GM12878 (cell line): ENCODE results near the gene ELL2. TPM values are rescaled to one million over a fixed set of nuclear protein-coding genes. Genes with fewer than 3 reads are reported as not detected.
A peak's percentile ranks its signal among the peaks of the same experiment; 100 is the strongest.

ENCODE experiments used
- CEBPB ChIP-seq, 2 experiments: fragments of 150-350 bp in 1 of 2; IDR thresholded peaks; 2 replicates each; pipeline ENCODE4 v1.6.1; 2012 to 2014; ENCODE audit warnings: low read depth in 2 of 2, low read length in 2 of 2, borderline replicate concordance in 1 of 2, inconsistent platforms in 1 of 2
- CREM ChIP-seq: IDR thresholded peaks from 2 replicates; pipeline ENCODE4 v1.6.1; 2014; ENCODE audit warnings: antibody characterized with exemption, low read depth
- DPF2 ChIP-seq: fragments of 450-650 bp; IDR thresholded peaks from 2 replicates; pipeline ENCODE4 v1.6.1; 2017; ENCODE audit warnings: mild to moderate bottlenecking
- ETV6 ChIP-seq, 2 experiments: fragments of 450-650 bp in 1 of 2; IDR thresholded peaks in 1 of 2; conservative IDR thresholded peaks in 1 of 2; 2 replicates each; pipeline ENCODE4 v1.6.1; 2014; ENCODE audit warnings: antibody characterized with exemption in 1 of 2, borderline replicate concordance in 1 of 2, low read depth in 1 of 2, mild to moderate bottlenecking in 1 of 2, moderate library complexity in 1 of 2
- IKZF1 ChIP-seq: fragments of 450-650 bp; conservative IDR thresholded peaks from 2 replicates; pipeline ENCODE4 v1.6.1; 2017; ENCODE audit warnings: antibody characterized with exemption, mild to moderate bottlenecking
- IKZF2 ChIP-seq, 2 experiments: fragments of 450-650 bp; IDR thresholded peaks; 2 replicates each; pipeline ENCODE4 v1.6.1; 2017; ENCODE audit warnings: mild to moderate bottlenecking in 2 of 2, moderate library complexity in 2 of 2
- IRF4 ChIP-seq: IDR thresholded peaks from 2 replicates; pipeline ENCODE4 v1.6.1; 2011; ENCODE audit warnings: low read depth, low read length
- JUND ChIP-seq: IDR thresholded peaks from 2 replicates; pipeline ENCODE4 v1.6.1; 2012; ENCODE audit warnings: low read depth, mild to moderate bottlenecking, low read length, improper control_type of control experiment, moderate library complexity
- MTA2 ChIP-seq: fragments of 450-650 bp; IDR thresholded peaks from 2 replicates; pipeline ENCODE4 v1.6.1; 2016; ENCODE audit warnings: low read depth, mild to moderate bottlenecking, moderate library complexity
- MTA3 ChIP-seq: IDR thresholded peaks from 2 replicates; pipeline ENCODE4 v1.6.1; 2012; ENCODE audit warnings: low read length, inconsistent platforms, borderline replicate concordance
- MXI1 ChIP-seq: fragments of 150-350 bp; IDR thresholded peaks from 2 replicates; pipeline ENCODE4 v1.6.1; 2011; ENCODE audit warnings: low read depth, mild to moderate bottlenecking, inconsistent platforms, low read length, improper control_type of control experiment
- NFIC ChIP-seq: IDR thresholded peaks from 2 replicates; pipeline ENCODE4 v1.6.1; 2012; ENCODE audit warnings: low read depth, mild to moderate bottlenecking, inconsistent platforms, low read length, moderate library complexity
- NR2F1 ChIP-seq: fragments of 450-650 bp; conservative IDR thresholded peaks from 2 replicates; pipeline ENCODE4 v1.6.1; 2017; ENCODE audit warnings: mild to moderate bottlenecking
- PAX5 ChIP-seq: IDR thresholded peaks from 2 replicates; pipeline ENCODE4 v1.6.1; 2011; ENCODE audit warnings: low read depth, low read length, borderline replicate concordance
- POLR2AphosphoS2 ChIP-seq: IDR thresholded peaks from 2 replicates; pipeline ENCODE4 v1.6.1; 2011; ENCODE audit warnings: low read depth, mild to moderate bottlenecking, low read length, improper control_type of control experiment, moderate library complexity
- POLR2AphosphoS5 ChIP-seq: IDR thresholded peaks from 2 replicates; pipeline ENCODE4 v1.6.1; 2011; ENCODE audit warnings: mild to moderate bottlenecking, low read length, inconsistent platforms
- RUNX3 ChIP-seq: IDR thresholded peaks from 2 replicates; pipeline ENCODE4 v1.6.1; 2012; ENCODE audit warnings: low read length, inconsistent platforms
- TBL1XR1 ChIP-seq: IDR thresholded peaks from 2 replicates; pipeline ENCODE4 v1.6.1; 2012; ENCODE audit warnings: low read depth, low read length, improper control_type of control experiment
- ZNF24 ChIP-seq: fragments of 450-650 bp; IDR thresholded peaks from 2 replicates; pipeline ENCODE4 v1.6.1; 2017; ENCODE audit warnings: antibody characterized with exemption, mild to moderate bottlenecking
- polyA plus RNA-seq, 11 experiments: library from polyadenylated mRNA; depleted of rRNA in 4 of 11; unstranded in 6 of 11; stranded (reverse) in 5 of 11; fragments of >200 nt; fragmentation: Nextera tagmentation in 4 of 11; fragmentation: Illumina TruSeq in 1 of 11; extraction: Ambion mirVana in 4 of 11; extraction: Trizol in 1 of 11; gene quantifications; 1 replicate in 1 of 11; 2 replicates in 10 of 11; pipeline versions ENCODE4 v1.2.1 to v1.2.3, GENCODE V29; 2011 to 2016; ENCODE audit warnings: inconsistent platforms in 2 of 11, missing spikeins in 2 of 11, low read depth in 1 of 11
- total RNA-seq, 4 experiments: library from RNA; depleted of rRNA in 3 of 4; stranded (reverse); fragments of >200 nt in 3 of 4; fragmentation: Illumina TruSeq in 1 of 4; extraction: Trizol in 1 of 4; gene quantifications; 2 replicates each; pipeline versions ENCODE4 v1.2.1 to v1.2.3, GENCODE V29; 2013 to 2021
- TF ChIP-seq, protein P1 (sequence below): fragments of 450-650 bp; IDR thresholded peaks from 2 replicates; pipeline ENCODE4 v1.6.1; 2017; ENCODE audit warnings: low read depth, mild to moderate bottlenecking, moderate library complexity
- TF ChIP-seq, protein P2 (sequence below): fragments of 450-650 bp; IDR thresholded peaks from 2 replicates; pipeline ENCODE4 v1.6.1; 2017; ENCODE audit warnings: mild to moderate bottlenecking, low read depth, inconsistent platforms; ENCODE audit not compliant: poor library complexity, severe bottlenecking
- TF ChIP-seq, protein P3 (sequence below): fragments of 450-650 bp; IDR thresholded peaks from 2 replicates; pipeline ENCODE4 v1.6.1; 2018; ENCODE audit warnings: mild to moderate bottlenecking, low read depth, moderate library complexity; ENCODE audit not compliant: partially characterized antibody
- TF ChIP-seq, protein P4 (sequence below): IDR thresholded peaks from 2 replicates; pipeline ENCODE4 v1.6.1; 2012; ENCODE audit warnings: low read length, inconsistent platforms

The ELL2 gene
- total and polyA plus RNA-seq, 10 of the 15 experiments (the other 5 are each of a cell fraction or from before 2014, with no cell fraction given): 24.2 to 91.4 (median 57.4) TPM

DNA sequence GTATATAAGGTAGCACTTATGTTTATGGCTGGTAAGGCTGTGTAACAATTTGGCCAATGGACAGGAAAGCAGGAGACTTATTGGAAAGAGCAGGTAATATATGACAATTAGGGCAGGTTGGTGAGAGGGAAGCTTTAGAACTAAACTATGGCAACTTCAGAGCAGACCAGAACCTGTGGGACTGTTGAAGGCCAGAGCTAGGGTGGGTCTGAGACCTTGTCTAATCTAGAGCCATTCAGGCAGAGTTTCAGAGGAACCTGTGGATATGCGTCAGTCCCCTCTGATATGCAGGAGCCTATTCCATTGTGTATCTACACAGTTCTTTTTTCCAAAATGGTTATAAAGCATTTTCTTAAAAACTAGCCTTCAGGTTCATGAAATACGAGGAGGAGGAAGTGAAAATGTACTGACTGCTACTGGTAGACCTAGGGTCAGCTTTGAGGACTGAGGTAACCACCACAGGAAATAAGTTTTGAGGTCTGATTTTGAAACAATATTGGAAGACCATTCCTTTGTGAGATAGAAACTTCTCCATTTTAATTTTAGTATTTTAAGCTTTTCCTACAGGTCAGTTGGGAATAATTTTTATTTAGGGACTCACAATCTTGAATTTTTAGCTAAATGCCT lies 37.6 kb downstream of the ELL2 start (continued):
- TF ChIP-seq, protein P1, sequence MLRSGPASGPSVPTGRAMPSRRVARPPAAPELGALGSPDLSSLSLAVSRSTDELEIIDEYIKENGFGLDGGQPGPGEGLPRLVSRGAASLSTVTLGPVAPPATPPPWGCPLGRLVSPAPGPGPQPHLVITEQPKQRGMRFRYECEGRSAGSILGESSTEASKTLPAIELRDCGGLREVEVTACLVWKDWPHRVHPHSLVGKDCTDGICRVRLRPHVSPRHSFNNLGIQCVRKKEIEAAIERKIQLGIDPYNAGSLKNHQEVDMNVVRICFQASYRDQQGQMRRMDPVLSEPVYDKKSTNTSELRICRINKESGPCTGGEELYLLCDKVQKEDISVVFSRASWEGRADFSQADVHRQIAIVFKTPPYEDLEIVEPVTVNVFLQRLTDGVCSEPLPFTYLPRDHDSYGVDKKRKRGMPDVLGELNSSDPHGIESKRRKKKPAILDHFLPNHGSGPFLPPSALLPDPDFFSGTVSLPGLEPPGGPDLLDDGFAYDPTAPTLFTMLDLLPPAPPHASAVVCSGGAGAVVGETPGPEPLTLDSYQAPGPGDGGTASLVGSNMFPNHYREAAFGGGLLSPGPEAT: peak; percentile 40; the same call in 1 of the 2 replicates
- TF ChIP-seq, protein P2, sequence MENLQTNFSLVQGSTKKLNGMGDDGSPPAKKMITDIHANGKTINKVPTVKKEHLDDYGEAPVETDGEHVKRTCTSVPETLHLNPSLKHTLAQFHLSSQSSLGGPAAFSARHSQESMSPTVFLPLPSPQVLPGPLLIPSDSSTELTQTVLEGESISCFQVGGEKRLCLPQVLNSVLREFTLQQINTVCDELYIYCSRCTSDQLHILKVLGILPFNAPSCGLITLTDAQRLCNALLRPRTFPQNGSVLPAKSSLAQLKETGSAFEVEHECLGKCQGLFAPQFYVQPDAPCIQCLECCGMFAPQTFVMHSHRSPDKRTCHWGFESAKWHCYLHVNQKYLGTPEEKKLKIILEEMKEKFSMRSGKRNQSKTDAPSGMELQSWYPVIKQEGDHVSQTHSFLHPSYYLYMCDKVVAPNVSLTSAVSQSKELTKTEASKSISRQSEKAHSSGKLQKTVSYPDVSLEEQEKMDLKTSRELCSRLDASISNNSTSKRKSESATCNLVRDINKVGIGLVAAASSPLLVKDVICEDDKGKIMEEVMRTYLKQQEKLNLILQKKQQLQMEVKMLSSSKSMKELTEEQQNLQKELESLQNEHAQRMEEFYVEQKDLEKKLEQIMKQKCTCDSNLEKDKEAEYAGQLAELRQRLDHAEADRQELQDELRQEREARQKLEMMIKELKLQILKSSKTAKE: peak; percentile 68
- TF ChIP-seq POLR2AphosphoS2: no peak
- TF ChIP-seq DPF2: peak; percentile 79
- peak; percentile 42; the same call in 1 of the 2 replicates for TF ChIP-seq MXI1
- no peak for TF ChIP-seq POLR2AphosphoS5
- no peak for TF ChIP-seq ZNF24
- TF ChIP-seq IRF4: 0 out of 2 replicates have a peak, but pooled peaks have one; percentile 53
- peak; percentile 98 for TF ChIP-seq RUNX3
- TF ChIP-seq IKZF1: peak; percentile 76
- no peak for TF ChIP-seq JUND
- TF ChIP-seq, protein P3, sequence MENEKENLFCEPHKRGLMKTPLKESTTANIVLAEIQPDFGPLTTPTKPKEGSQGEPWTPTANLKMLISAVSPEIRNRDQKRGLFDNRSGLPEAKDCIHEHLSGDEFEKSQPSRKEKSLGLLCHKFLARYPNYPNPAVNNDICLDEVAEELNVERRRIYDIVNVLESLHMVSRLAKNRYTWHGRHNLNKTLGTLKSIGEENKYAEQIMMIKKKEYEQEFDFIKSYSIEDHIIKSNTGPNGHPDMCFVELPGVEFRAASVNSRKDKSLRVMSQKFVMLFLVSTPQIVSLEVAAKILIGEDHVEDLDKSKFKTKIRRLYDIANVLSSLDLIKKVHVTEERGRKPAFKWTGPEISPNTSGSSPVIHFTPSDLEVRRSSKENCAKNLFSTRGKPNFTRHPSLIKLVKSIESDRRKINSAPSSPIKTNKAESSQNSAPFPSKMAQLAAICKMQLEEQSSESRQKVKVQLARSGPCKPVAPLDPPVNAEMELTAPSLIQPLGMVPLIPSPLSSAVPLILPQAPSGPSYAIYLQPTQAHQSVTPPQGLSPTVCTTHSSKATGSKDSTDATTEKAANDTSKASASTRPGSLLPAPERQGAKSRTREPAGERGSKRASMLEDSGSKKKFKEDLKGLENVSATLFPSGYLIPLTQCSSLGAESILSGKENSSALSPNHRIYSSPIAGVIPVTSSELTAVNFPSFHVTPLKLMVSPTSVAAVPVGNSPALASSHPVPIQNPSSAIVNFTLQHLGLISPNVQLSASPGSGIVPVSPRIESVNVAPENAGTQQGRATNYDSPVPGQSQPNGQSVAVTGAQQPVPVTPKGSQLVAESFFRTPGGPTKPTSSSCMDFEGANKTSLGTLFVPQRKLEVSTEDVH: no peak
- TF ChIP-seq CREM: peak; percentile 66
- TF ChIP-seq MTA2: peak; percentile 48; the same call in 1 of the 2 replicates
- peak; percentile 68; the same call in 1 of the 2 replicates for TF ChIP-seq TBL1XR1
- TF ChIP-seq MTA3: peak; percentile 48; the same call in 1 of the 2 replicates
- TF ChIP-seq PAX5: peak; percentile 69; the same call in 1 of the 2 replicates
- TF ChIP-seq CEBPB (IDR thresholded peaks at IDR 0.05; ENCODE audit: borderline replicate concordance in 1 of 2, low read depth in 2 of 2, low read length in 2 of 2): no peak
- TF ChIP-seq ETV6 (conservative IDR thresholded peaks at IDR 0.05 in 1 of 2, IDR thresholded peaks at IDR 0.05 in 1 of 2; ENCODE audit: borderline replicate concordance in 1 of 2, low read depth in 1 of 2): 0 out of 4 replicates have a peak, but pooled peaks of 1 of the 2 experiments have one; percentile 30
- TF ChIP-seq NFIC: peak; percentile 94
- TF ChIP-seq NR2F1: peak; percentile 97
- TF ChIP-seq, protein P4, sequence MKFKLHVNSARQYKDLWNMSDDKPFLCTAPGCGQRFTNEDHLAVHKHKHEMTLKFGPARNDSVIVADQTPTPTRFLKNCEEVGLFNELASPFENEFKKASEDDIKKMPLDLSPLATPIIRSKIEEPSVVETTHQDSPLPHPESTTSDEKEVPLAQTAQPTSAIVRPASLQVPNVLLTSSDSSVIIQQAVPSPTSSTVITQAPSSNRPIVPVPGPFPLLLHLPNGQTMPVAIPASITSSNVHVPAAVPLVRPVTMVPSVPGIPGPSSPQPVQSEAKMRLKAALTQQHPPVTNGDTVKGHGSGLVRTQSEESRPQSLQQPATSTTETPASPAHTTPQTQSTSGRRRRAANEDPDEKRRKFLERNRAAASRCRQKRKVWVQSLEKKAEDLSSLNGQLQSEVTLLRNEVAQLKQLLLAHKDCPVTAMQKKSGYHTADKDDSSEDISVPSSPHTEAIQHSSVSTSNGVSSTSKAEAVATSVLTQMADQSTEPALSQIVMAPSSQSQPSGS: peak; percentile 47; the same call in 1 of the 2 replicates
- TF ChIP-seq IKZF2 (IDR thresholded peaks at IDR 0.05): peak; percentile 73 to 81
